Cardiac muscle cell (in vitro differentiated cells and primary cell): ENCODE measurements around the gene ZC3H4. TPM values are rescaled to one million over a fixed set of nuclear protein-coding genes. Genes with fewer than 3 reads are reported as not detected.

Experiments used
- DNase-seq, 2 donors: peaks; one replicate each; pipeline versions ENCODE4 v3.0.0 to v3.0.0-alpha.2; 2010 to 2017; ENCODE audit warnings: low read depth in 1 of 2, low spot score in 1 of 2
- H3K27ac ChIP-seq: fragments of 200-600 bp; sonication (generic); 2 replicates; pipeline ENCODE4 v1.5.1; 2016
- H3K27me3 ChIP-seq: fragments of 200-600 bp; sonication (generic); 2 replicates; pipeline ENCODE4 v1.6.0; 2016; ENCODE audit warnings: control low read depth
- H3K36me3 ChIP-seq: fragments of 200-600 bp; sonication (generic); 2 replicates; pipeline ENCODE4 v1.5.1; 2016; ENCODE audit warnings: control low read depth
- H3K4me1 ChIP-seq: fragments of 200-600 bp; sonication (generic); 2 replicates; pipeline ENCODE4 v1.8.1; 2017; ENCODE audit warnings: low read depth, mild to moderate bottlenecking, mixed run types
- H3K4me3 ChIP-seq: fragments of 200-600 bp; sonication (generic); 2 replicates; pipeline ENCODE4 v1.5.1; 2016; ENCODE audit warnings: mild to moderate bottlenecking
- H3K9me3 ChIP-seq: fragments of 200-600 bp; sonication (generic); 2 replicates; pipeline ENCODE4 v1.5.1; 2017; ENCODE audit warnings: low read depth, mild to moderate bottlenecking, control low read depth
- CTCF ChIP-seq: IDR thresholded peaks from 2 replicates; pipeline ENCODE4 v1.5.1; 2012; ENCODE audit warnings: low read depth, mild to moderate bottlenecking, low read length
- polyA plus RNA-seq: library from polyadenylated mRNA; unstranded; fragments of >200 nt; fragmentation: Nextera tagmentation; extraction: Ambion mirVana; gene quantifications from 2 replicates; pipeline ENCODE4 v1.2.1, GENCODE V29; 2016
- total RNA-seq: library from RNA; depleted of rRNA; stranded (reverse); fragments of >200 nt; gene quantifications from 2 replicates; pipeline ENCODE4 v1.2.3, GENCODE V29; 2016

ZC3H4 gene
- total and polyA plus RNA-seq, 2 experiments from 2014 or later, result 5.0 to 34.6 TPM

DNA sequence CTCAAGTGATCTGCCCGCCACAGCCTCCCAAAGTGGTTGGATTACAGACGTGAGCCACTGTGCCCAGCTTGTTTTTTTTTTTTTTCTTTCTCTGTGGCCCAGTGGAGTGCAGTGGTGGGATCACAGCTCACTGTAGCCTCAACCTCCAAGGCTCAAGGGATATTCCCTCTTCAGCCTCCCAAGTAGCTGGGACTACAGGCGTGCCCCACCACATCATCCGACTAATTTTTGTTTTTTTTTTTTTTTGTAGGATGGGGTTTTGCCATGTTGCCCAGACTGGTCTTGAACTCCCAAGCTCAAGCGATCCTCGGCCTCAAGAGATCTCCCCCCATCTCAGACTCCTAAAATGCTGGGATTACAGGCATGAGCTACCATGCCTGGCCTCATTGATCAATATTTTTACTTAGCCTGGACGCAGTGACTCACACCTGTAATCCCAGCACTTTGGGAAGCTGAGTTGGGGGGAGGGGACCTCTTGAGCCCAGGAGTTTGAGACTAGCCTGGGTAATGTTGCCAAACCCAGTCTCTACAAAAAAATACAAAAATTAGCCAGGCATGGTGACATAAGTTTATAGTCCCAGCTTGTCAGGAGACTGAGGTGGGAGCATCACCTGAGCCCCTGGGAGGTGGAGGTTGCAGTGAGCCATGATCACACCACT, 18.7 kb upstream of the ZC3H4 start:
- Histone ChIP-seq H3K36me3 (no peaks in the 10 kb centered on the region), H3K4me3 (peak overlapping the region; percentile 80), H3K9me3 (no peaks in the 10 kb centered on the region), H3K4me1 (no peaks in the 10 kb centered on the region), H3K27ac (no peak overlapping the region), H3K27me3 (no peaks in the 10 kb centered on the region)
- DNase-seq, result no peak
- TF ChIP-seq CTCF, result no peak

- DNase-seq, result peak; percentile 98 to 99
- Histone ChIP-seq H3K36me3 (no peaks in the 10 kb centered on the region), H3K27me3 (no peaks in the 10 kb centered on the region), H3K27ac (peak within 1 kb of the TSS; percentile 92), H3K9me3 (no peaks in the 10 kb centered on the region), H3K4me1 (no peaks in the 10 kb centered on the region), H3K4me3 (peak within 1 kb of the TSS; percentile 80)
- TF ChIP-seq CTCF, result peak; percentile 56
Observed at GRCh38 chr19:47130589-47131227, 17.1 kb upstream of the ZC3H4 start, which contains the start of gene SAE1. Gene SAE1 (plus strand): TSS chr19:47130835. CDS start chr19:47130931, 96 bp downstream.

- H3K27ac ChIP-seq, result no peak overlapping the region
- no peaks in the 10 kb centered on the region for H3K36me3 ChIP-seq
- no peak overlapping the region for H3K4me3 ChIP-seq
- TF ChIP-seq CTCF, result no peak
- DNase-seq, result no peak
- no peaks in the 10 kb centered on the region for H3K27me3 ChIP-seq
- H3K9me3 ChIP-seq, result no peaks in the 10 kb centered on the region
- H3K4me1 ChIP-seq, result no peaks in the 10 kb centered on the region
Observed at GRCh38 chr19:47130120-47130588, 16.6 kb upstream of the ZC3H4 start.

DNA sequence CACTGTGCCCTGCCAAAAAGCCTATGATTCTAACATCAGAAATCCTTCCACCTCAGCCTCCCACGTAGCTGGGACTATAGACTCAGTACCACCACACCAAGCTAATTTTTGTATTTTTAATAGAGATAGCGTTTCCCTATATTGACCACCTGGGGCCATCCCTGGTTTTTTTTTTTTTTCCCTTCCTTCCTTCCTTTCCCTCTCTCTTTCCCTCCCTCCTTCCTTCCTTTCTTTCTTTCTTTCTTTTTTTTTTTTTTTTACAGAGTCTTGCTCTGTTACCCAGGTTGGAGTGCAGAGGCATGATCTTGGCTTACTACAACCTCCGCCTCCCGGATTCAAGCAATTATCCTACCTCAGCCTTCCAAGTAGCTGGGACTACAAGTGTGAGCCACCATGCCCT, 16.0 kb upstream of the ZC3H4 start:
- H3K9me3 ChIP-seq, result no peaks in the 10 kb centered on the region
- no peak for DNase-seq
- TF ChIP-seq CTCF, result no peak
- H3K27me3 ChIP-seq, result no peaks in the 10 kb centered on the region
- no peak overlapping the region for H3K27ac ChIP-seq
- H3K36me3 ChIP-seq, result no peaks in the 10 kb centered on the region
- H3K4me3 ChIP-seq, result no peak overlapping the region
- H3K4me1 ChIP-seq, result no peaks in the 10 kb centered on the region

DNA sequence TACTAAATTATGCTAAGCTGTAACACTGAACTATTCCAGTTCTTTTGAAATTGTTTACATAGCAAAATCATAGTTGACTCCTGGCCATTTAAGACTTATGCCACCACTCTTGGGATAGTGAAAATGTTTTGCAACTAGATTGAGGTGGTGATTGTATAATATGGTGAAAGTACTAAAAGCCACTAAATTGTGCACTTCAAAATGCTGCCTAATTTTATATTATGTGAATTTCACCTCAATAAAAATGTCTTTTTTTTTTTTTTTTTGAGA, 12.0 kb upstream of the ZC3H4 start:
- no peak for DNase-seq
- Histone ChIP-seq H3K4me3 (no peak overlapping the region), H3K36me3 (no peaks in the 10 kb centered on the region), H3K27ac (no peak overlapping the region), H3K9me3 (no peaks in the 10 kb centered on the region), H3K4me1 (no peaks in the 10 kb centered on the region), H3K27me3 (no peaks in the 10 kb centered on the region)
- no peak for TF ChIP-seq CTCF
